GM21529 (cell line): ENCODE data around the gene SYNE2.
"Not testable (repeated sequence)": the region's sequence is repeated elsewhere in the genome, so short reads cannot be mapped to it uniquely, and the experiment has no call there.

Experiments
- ATAC-seq: cut with Tn5 transposase; IDR thresholded peaks from one replicate; pipeline ENCODE4 v1.9.1; 2021; ENCODE audit not compliant: unreplicated experiment

Gene SYNE2

DNA sequence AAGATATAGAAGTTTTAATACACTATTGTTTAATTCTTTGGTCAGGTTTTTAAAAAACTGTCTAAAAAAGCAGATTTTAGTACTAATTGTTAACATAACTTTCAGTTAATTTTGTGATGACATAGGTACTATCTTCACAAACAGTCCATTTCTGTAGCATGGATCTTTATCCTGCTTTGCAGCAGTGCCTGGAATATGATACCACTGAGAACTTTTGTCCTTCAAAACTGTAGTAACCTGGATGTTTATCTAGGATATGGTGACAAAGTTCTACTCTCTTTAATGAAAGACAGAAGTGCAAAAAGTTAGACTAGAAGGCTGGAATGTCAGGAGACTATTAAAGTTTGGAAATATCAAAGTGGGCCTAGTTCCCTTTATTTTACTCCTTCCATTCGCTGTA lies 159.9 kb downstream of the SYNE2 start:
- ATAC-seq: no peak

DNA sequence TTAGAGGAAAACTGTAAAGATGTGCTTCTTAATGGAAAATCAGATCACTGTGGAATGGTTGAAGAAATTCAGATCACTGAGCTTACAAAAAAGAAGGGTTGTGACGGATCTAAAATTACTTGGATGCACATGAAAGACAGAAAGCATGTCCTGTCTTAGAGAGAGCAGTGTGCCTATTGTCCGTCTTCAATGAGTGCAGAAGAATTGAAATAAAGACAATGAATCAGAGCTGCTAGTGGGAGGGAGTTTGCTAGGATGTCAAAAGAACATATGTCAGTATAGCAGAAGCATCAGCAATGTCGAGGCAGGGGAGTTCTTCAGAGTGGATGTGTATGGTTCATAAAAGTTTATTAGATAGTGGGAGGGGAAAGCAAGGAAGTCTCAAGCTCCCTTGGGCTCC lies 172.7 kb downstream of the SYNE2 start:
- ATAC-seq: no peak

DNA sequence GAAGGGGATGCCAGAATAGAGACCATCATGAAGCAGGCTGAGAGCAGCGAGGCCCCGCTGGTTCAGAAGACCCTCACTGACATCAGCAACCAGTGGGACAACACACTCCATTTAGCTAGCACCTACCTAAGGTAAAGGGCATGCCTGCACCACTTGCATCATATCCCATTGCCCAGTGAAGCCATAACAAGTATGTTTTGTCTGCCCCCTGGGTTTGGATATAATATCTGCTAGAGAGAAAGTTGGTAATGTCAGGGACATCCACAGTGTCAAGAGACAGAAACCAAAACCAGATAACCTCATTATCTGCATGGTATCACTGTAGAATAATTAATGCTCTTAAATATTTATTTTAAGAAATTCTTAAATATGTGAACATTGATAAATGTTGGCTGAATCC lies 173.8 kb downstream of the SYNE2 start:
- ATAC-seq: no peak

DNA sequence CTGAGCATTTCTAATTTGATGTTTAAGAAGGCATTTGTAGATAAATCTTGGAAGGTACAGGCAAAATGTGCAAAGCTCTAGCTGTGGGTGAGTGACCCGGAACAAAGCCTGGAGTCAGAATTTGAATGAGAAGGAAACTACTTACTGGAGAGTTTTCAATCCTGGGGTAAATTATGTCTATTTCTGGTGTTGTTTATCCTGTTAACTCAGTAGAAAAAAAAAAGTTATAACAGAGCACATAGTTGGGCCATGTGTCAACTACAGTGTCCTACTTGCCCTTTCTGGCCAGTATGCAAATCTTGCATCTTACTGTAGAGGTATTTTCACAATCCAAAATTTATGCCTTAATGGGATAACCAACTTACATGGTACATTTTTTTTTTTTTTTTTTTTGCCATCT lies 182.3 kb downstream of the SYNE2 start:
- no peak for ATAC-seq

DNA sequence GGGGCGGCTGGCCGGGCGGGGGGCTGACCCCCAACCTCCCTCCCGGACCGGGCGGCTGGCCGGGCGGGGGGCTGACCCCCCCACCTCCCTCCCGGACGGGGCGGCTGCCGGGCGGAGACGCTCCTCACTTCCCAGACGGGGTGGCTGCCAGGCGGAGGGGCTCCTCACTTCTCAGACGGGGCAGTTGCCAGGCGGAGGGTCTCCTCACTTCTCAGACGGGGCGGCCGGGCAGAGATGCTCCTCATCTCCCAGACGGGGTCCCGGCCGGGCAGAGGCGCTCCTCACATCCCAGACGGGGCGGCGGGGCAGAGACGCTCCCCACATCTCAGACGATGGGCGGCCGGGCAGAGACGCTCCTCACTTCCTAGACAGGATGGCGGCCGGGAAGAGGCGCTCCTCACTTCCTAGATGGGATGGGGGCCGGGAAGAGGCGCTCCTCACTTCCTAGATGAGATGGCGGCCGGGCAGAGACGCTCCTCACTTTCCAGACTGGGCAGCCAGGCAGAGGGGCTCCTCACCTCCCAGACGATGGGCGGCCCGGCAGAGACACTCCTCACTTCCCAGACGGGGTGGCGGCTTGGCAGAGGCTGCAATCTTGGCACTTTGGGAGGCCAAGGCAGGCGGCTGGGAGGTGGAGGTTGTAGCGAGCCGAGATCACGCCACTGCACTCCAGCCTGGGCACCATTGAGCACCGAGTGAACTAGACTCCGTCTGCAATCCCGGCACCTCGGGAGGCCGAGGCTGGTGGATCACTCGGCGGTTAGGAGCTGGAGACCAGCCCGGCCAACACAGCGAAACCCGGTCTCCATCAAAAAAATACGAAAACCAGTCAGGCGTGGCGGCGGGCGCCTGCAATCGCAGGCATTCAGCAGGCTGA lies 185.3 kb downstream of the SYNE2 start:
- not testable (repeated sequence) for ATAC-seq

DNA sequence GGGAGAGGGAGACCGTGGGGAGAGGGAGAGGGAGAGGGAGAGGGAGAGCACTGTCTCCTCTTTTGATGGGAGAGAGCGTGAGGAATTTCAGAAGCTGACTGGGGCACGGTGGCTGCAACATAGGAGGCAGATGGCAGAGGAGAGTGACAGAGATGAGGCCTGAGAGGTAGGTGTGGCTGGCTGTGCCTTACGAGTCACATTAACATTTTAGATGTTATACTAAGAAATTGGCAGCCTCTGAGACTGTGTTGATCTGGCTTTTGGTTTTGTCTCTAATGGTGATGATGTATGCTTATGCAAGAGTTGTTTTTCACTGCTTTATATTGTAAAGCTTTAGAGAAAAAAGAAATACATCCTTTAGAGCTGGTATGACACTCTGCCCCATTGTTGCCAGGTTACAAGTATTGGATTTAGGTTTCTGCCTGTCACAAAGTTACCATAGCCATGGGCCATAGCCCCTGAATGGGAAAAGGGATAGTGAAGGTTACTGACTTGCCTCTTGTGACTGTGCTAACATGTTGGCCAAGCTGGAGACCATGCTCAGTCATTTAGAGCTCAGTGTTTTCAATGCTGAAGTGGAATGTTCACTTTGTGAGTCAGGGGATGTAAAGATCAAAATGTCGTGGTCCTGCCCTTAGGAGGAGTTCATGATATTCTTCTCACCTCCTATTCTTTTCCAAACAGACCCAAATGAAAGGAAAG lies 186.2 kb downstream of the SYNE2 start:
- ATAC-seq: no peak

DNA sequence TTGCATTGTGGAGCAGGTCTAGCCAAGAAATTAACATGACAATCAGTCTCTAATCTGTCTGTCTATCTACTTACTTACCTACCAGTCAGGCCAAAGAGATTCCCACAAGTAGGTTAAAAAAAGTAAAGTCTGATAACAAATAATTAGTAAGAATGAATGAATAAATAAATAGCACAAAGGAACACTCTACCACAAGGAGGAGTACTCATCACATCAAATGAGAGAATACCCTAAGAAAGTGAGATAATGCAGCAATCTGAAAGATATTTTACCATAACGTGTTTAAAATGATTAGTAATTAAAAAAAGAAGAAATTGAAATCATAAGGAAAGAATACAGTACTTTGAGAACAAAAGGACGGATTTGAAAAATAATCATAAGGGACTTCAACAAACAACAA lies 187.2 kb downstream of the SYNE2 start:
- ATAC-seq: no peak

DNA sequence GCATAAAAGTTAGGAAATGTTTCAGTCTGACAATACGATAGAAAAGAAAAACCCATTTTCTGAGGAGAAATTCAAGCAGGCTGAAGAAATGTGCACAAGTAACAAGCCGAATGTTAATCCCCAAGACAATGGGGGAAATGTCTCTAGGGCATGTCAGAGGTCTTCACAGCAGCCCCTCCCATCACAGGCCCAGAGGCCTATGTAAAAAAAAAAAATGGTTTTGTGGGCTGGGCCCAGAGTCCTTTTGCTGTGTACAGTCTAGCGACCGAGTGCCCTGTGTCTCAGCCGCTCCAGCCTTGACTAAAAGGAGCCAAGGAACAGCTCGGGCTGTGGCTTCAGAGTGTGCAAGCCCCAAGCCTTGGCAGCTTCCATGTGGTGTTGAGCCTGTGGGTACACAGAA lies 190.5 kb downstream of the SYNE2 start:
- ATAC-seq: not testable (repeated sequence)

DNA sequence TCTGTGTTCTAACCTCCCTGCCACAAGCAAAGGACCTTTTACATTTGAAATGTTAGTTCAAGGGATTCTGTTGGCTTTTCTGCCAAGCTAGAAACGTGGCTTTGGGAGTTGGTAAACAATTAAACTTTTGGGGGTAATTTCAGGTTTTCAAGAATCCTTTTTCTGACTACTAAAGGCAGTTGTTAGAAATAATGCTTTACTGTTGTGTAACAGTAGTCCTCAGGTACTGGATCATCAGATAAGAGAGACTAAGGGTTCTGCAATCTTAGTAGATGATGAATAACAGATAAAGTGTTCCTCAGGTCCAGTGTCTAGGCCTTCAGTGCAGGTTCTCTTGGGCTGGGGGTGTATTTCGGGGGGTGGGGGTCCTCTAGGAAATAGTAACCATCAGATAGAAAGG lies 192.3 kb downstream of the SYNE2 start:
- no peak for ATAC-seq

DNA sequence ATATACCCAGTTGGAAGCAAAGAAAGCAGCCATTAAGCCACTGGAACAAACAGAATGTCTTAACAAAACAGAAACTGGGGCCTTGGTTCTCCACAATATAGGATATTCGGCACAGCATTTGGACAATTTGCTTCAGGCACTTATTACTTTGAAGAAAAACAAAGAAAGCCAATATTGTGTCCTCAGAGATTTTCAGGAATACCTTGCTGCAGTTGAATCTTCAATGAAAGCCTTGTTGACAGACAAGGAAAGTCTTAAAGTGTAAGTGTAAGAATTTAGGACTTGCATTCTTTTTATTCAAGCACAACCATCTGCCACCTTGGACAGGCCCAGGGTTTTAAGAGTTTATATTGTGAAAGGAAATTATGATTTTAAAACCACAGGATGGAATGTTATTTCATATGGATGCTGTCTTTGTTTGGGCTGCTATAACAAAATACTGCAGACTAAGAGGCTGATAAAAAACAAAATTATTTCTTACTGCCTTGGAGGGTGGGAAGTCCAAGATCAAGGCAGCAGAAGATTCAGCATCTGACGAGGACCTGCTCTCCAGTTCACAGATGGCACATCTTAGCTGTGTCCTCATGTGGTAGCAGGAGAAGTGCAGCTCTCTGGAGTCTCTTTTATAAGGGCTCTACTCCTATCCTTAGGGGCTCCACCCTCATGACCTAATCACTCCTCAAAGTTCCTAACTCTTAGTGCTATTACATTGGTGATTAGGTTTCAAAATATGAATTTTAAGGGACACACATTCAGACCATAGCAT lies 197.0 kb downstream of the SYNE2 start:
- ATAC-seq: no peak

DNA sequence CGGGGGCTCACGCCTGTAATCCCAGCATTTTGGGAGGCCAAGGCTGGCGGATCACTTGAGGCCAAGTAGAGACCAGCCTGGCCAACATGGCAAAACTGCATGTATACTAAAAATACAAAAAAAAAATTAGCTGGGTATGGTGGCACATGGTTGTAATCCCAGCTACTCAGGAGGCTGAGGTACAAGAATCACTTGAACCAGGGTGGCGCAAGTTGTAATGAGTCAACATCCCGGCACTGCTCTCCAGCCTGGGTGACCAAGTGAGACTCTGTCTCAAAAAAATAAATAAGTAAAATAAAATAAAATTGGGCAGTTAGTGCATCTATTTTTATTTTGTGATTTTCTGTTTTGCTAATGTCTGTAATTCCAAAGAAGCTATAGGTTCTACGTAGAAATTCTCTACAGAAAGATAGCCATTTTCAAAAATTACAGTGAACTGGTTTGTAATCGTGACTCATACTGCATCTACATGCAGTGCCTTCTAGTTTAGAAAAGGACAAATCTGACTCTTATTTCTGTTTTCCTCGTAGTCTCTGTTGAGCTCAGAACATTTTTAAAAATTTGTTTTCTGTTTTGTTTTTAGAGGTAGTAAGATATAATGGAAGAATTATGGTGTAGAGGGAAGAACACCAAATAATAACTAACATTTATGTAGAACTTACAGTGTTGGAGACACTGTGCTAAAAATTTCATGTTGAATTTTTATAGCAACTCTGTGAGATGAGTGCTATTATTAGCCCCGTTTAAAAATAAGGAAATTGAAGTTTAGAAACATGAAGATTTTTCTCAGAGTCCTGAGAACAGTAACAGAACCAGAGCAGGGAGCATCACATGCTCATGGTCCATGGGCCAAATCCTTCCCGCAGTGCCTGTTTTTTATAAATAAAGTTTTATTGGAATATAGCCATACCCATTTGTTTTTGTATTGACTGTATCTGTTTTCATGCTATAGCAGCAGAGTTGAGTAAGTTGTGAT lies 201.2 kb downstream of the SYNE2 start:
- no peak for ATAC-seq

DNA sequence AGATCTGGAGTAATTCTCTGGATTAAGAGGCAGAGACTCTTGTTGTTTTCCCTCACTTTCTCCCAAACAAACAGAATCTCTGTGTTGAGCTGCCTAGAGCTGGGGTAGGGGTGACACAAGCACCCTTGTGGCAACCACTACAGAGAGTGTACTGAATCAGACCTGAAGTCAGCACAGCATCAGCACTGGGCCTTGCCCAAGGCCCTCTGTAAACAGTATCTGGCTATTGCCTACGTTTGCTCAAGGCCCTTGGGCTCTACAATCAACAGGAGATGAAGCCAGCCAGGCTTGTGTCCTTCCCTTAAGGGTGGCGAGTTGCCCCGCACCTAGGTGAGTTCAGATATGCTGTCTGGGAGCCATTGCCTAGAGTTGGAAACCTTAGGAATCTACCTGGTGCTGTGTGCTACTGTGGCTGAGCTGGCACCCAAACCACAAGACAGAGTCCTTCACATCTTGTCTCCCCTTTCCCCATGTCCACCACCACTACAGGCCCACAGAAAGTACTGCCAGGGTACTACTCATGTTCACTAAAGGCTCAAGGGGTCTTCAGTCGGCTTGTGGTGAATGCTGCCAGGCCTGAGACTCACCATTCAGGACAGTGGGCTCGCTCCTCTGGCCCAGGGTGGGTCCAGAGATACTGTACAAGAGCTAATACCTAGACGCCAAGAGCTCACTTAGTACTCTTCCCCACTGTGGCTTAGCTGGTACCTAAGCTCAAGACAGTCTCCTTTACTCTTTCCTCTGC lies 206.8 kb downstream of the SYNE2 start:
- ATAC-seq: no peak

DNA sequence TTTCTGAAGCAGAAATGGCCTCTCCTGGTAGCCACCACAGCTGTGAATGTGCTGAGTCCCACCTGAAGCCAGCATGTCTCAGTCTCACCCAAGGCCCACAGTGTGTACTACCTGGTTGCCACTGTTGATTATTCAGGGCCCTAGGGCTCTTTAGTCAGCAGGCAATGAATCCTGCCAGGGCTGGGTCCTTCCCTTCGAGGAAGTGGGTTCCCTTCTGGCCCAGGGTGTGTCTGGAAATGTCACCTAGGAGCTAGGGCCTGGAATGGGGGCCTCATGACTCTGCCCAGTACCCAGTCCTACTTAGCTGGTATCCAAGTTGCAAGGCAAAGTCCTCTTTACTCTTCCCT lies 207.4 kb downstream of the SYNE2 start:
- ATAC-seq: no peak

DNA sequence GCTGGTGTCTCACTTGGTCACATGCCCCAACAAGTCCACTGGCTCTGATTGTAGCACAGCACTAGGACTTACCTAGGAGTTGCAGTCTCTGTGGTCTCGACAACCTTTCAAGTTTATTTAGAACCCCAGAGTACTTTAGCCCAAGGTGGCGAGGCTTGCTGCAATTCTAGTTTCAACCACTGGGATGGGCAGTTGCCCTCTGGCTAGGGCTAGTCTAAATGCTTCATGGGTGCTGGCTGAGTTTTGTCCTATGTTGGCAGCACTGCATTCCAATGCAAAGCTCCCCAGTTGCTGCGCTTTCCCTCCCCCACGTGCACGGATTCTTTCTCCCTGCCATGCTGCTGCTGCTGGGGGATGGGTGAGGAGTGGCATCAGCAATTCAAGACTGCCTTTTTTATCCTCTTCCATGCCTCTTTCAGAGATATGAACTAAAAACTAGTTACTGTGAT lies 207.9 kb downstream of the SYNE2 start:
- no peak for ATAC-seq

DNA sequence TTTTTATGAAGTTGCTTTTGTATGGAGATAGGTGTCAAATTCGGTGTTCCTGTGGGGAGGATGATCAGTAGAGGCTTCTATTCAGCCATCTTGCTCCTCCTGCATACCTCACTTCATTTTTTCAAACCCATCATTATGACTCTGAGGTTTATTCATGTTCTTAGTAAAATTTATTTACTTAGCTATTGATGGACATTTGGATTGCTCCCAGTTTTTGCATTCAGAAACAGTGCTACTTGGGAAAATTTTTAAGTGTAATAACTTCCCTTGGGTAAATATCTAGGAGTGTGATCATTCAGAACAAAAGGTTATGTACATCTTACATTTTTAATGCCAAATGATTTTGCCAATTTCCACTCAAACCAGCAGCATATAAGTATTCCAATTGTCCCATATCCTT lies 208.3 kb downstream of the SYNE2 start:
- ATAC-seq: no peak

DNA sequence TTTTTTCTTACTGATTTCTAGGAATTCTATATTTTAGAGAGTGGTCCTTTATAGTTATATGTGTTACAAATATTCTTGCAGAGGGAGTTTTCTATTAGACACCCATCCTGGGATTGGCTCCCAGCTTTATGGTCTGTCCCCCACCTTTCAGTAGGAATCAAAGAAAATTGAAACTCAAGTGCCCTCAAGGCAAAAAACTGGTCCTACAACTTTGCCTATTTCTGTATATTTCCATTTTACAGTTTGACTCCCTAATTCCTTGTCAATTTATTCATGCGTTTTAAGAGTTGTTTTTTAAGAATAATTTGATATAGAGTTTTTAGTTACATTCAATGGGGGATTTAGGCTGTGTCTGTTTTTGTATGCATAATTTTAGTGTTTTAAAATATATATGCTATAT lies 208.9 kb downstream of the SYNE2 start:
- ATAC-seq: no peak

DNA sequence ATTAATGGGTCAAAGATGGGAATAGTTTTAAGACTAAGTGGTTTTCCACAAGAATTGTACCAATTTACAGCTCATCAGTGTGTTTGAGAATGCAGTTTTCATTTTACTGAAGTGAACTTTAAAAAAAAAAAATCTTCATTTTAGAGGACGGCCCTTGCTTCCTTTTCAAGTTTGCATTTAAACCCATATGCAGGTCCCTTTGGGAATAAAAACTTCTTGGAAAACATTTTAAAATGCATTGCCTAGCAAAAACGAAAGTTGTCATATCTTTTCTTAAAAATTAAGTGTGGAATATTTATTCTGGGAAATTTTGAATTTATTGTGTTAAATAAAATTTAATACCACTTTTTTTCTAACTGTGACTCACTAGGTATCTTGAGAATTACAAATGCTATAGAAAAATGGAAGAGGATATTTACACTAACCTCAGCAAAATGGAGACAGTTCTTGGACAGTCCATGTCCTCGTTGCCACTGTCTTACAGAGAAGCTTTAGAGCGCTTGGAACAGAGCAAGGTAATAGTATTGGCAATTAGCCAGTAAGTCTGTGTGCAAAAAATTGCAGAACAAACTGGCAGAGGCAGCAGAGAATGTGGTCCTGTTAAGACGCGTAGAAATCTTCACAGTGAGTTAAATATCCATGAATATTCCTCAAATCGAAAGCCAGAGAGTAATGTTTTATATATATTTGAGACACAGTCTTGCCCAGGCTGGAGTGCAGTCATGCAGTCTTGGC lies 209.7 kb downstream of the SYNE2 start:
- no peak for ATAC-seq

DNA sequence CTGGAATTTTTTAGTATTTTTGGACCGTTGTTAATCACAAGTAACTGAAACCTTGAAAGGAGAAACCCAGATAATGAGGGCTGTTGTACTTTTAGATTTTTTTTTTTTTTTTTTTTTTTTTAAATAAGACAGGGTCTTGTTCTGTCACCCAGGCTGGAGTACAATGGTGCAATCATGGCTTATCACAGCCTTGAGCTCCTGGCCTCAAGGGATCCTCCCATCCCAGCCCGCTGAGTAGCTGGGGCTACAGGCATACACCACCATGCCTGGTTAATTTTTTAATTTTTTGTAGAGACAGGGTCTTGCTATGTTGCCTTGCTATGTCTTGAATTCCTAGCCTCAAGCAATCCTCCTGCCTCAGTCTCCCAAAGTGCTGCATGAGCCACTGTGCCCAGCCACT lies 211.6 kb downstream of the SYNE2 start:
- no peak for ATAC-seq

DNA sequence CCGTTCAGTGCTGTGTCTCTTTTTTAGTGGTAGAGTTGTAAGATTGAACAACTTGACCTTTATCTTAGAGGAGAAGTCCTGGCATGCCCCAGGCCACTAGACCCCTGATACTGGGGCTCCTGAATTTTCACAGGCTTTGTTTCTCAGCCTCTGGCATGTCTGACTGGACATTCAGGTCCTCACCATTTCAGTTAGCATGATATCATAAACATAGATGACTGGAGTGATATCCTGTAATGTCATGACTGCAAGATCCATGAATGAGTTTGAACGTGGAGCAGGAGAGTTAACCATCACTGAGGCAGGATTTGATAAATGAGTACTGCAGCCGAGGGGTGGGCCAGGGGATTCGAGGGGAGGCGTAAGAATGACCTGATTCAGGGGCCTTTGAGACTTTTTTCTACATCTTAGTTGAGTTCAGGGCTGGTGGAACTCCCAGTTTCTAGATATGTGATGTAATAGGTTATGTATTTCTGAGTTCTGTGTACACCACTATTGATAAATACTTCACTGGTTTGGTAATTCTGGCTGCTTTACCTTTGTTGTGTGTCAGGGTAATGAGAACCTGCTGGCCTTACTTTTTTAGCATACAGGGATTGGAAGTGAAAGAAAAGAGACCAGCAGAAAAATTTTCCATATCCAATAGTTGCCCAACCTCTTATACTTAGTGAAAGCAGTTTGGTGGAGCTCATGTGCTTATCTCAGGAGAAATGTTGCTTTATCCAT lies 217.0 kb downstream of the SYNE2 start:
- no peak for ATAC-seq
